ENCODE results near the gene FBXO7.
A peak's percentile ranks its signal among the peaks of the same experiment; 100 is the strongest.
"Not testable (repeated sequence)": the region's sequence is repeated elsewhere in the genome, so short reads cannot be mapped to it uniquely, and the experiment has no call there.

Gene FBXO7

DNA sequence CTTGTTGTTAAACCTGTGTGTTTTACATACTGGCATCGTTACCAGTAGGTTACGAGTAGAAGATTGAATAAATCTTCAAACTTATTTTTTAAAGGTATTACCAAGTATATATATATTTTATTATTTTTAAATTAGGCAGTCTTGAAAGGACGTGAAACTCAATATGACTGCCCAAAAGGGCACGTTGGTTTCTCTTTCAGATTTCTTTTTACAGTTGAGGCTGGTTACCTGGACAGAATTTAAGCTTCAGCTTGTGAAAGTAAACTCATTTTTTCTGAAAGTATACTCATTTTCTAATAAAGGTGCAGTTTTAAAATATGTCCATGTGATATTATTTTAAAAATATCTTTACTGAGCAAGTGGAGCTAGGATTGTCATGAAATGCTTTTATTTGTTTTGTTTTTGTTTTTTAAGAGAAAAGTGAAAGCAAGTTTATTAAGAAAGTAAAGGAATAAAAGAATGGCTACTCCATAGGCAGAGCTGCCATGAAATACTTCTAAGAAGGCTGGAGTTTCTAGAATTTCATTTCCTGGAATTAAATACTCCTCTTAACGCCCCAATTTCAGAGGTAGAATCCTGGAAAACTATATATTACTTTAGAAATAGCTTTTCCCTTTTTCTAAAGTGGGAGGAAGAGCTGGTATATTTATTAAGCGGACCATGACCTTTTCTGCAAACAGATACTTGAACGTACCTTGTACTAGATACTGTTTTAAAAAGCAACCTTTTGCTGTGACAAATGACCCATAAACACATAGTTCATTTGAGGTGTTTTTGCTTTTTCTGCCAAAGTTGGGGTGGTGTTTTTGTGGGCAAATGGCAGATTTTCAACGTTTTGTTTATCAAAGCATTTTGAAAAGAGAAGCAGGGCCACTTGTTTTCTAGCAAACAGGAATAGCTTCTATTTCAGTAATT lies 1.9 kb downstream of the FBXO7 start:
- TF ChIP-seq, protein P1, sequence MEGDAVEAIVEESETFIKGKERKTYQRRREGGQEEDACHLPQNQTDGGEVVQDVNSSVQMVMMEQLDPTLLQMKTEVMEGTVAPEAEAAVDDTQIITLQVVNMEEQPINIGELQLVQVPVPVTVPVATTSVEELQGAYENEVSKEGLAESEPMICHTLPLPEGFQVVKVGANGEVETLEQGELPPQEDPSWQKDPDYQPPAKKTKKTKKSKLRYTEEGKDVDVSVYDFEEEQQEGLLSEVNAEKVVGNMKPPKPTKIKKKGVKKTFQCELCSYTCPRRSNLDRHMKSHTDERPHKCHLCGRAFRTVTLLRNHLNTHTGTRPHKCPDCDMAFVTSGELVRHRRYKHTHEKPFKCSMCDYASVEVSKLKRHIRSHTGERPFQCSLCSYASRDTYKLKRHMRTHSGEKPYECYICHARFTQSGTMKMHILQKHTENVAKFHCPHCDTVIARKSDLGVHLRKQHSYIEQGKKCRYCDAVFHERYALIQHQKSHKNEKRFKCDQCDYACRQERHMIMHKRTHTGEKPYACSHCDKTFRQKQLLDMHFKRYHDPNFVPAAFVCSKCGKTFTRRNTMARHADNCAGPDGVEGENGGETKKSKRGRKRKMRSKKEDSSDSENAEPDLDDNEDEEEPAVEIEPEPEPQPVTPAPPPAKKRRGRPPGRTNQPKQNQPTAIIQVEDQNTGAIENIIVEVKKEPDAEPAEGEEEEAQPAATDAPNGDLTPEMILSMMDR (conservative IDR thresholded peaks at IDR 0.05; ENCODE audit: low read depth, low read length), result no peak
- H3K4me3 ChIP-seq (ENCODE audit: low read length), result peak overlapping the region; percentile 74
- DNase-seq (ENCODE audit: low read depth), result no peak

DNA sequence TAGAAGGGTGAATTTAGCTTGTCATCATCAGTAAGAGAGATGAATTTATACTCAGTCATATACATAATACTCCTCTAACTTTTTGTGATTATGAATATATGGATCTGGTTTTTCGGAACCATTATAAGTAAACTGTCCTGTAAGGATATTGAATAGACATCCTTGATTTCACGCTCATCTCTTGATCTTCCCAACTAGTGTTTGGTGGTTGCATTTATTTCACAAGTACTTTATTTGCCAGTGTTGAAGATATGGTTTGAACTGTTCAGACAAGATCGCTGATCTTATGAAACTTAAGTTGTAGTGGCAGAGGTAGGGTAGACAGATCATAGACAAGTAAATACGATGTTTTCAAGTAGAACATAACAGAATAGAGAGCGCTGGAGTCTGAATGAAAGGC lies 3.0 kb downstream of the FBXO7 start:
- H3K4me3 ChIP-seq (ENCODE audit: low read length), result no peak overlapping the region
- TF ChIP-seq, protein P1 (conservative IDR thresholded peaks at IDR 0.05; ENCODE audit: low read depth, low read length), result no peak
- no peak for DNase-seq (ENCODE audit: low read depth)

GRCh38 chr22:32478552-32478951 lies 3.9 kb downstream of the FBXO7 start:
- DNase-seq (ENCODE audit: low read depth); H3K4me3 ChIP-seq (ENCODE audit: low read length): not testable (repeated sequence)

- DNase-seq (ENCODE audit: low read depth), result no peak
- TF ChIP-seq, protein P1 (conservative IDR thresholded peaks at IDR 0.05; ENCODE audit: low read depth, low read length), result no peak
- no peak overlapping the region for H3K4me3 ChIP-seq (ENCODE audit: low read length)
Observed at GRCh38 chr22:32478994-32479393, 4.4 kb downstream of the FBXO7 start.

DNA sequence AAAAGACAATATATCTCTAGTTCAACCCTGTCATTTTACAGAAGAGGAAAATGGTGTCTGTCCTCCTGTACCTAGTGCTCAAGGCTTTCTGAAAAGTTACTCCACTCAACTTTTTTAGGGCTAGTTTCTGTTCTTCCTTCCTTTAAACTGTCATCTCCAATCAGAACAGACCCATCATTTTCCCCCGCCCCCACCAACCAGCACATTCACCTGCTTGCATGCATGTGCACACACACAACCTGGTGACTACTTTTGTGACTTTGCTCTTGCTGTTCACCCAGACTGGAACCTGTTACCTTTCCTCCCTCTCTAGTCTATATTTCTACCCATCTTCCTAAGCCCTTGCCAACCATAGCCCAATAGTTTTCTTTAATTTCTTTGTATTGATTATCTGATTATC lies 5.6 kb downstream of the FBXO7 start:
- no peak overlapping the region for H3K4me3 ChIP-seq (ENCODE audit: low read length)
- TF ChIP-seq, protein P1 (conservative IDR thresholded peaks at IDR 0.05; ENCODE audit: low read depth, low read length), result no peak
- no peak for DNase-seq (ENCODE audit: low read depth)

GRCh38 chr22:32482708-32483107 lies 8.1 kb downstream of the FBXO7 start:
- TF ChIP-seq, protein P1 (conservative IDR thresholded peaks at IDR 0.05; ENCODE audit: low read depth, low read length), result no peak
- DNase-seq (ENCODE audit: low read depth), result no peak
- H3K4me3 ChIP-seq (ENCODE audit: low read length), result no peak overlapping the region

DNA sequence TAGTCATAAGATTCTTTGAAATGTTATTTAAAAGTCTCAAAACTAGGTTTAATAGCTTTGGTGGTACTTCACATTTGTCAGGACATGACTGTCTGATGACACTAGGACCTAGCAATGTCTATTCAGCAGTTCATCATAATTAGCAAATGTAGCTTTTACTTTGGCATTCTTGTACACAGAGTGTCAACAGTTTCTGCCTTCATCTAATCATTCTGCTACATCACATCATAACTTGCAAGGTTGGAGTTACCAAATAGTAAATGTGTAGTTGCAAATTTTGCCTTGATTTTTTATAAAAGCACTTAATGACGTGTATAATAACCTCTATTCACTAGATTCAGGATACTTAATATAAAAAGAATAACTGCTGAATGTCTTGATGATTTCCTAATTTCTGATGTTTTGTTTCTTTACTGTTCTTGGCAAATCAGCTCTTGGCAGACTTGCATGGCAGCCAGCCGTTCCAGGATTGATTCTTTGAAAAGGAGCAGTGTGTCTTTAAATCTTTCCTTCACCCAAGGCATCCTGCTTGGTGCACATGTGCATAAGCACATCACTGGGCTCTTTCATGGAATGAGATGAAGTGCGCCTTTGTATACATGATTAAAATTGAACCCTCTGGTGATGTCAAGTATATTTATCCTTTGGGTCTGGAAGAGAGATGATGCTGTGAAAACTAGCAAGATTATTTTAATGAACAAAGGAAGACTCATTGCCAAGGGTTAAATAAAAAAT lies 12.2 kb downstream of the FBXO7 start:
- DNase-seq (ENCODE audit: low read depth), result no peak
- TF ChIP-seq, protein P1 (conservative IDR thresholded peaks at IDR 0.05; ENCODE audit: low read depth, low read length), result no peak

More for the DNA sequence above, 12.2 kb downstream of the FBXO7 start:
- no peak overlapping the region for H3K4me3 ChIP-seq (ENCODE audit: low read length)
